Gastrocnemius medialis (tissue), 4 donors: Measurements from ENCODE around the gene CBX1.

ENCODE experiments used
- CTCF ChIP-seq, 5 experiments: fragments of 450-650 bp in 3 of 5; fragments of 200-600 bp in 2 of 5; sonication (generic) in 2 of 5; IDR thresholded peaks in 4 of 5; conservative IDR thresholded peaks in 1 of 5; 1 replicate in 4 of 5; 2 replicates in 1 of 5; pipeline ENCODE4 v1.5.1; 2016 to 2019; ENCODE audit warnings: antibody characterized with exemption in 5 of 5, mild to moderate bottlenecking in 3 of 5, moderate library complexity in 3 of 5
- POLR2A ChIP-seq, 2 donors: fragments of 450-650 bp; IDR thresholded peaks; one replicate each; pipeline ENCODE4 v1.6.1; 2017; ENCODE audit warnings: antibody characterized with exemption in 2 of 2, mild to moderate bottlenecking in 2 of 2, moderate library complexity in 2 of 2

GRCh38 chr17:48148854-48149786 lies 47.8 kb upstream of the CBX1 start:
- TF ChIP-seq CTCF (IDR thresholded peaks at IDR 0.05 in 4 of 5, conservative IDR thresholded peaks at IDR 0.05 in 1 of 5), result no peak
- TF ChIP-seq POLR2A (IDR thresholded peaks at IDR 0.05), result no peak
